SK-N-SH treated with all-trans-retinoic acid at 6 μM for 48 hours (cell line): Measurements from ENCODE around the gene CCDC171.

Experiments used
- ATAC-seq: fragments of 200-7000 bp; cut with Tn5 transposase; 3 replicates; pipeline ENCODE4 v1.9.1; 2020; ENCODE audit warnings: mild to moderate bottlenecking, moderate library complexity
- ARNTL ChIP-seq: fragments of 450-650 bp; formaldehyde crosslinking; IDR thresholded peaks from 2 replicates; pipeline ENCODE4 v1.5.0; 2020; ENCODE audit warnings: low read depth, mild to moderate bottlenecking, moderate library complexity, borderline replicate concordance
- BACH2 ChIP-seq: fragments of 250-450 bp; sonication (Bioruptor Pico); IDR thresholded peaks from 2 replicates; pipeline ENCODE4 v1.9.0; 2021; ENCODE audit warnings: mild to moderate bottlenecking, borderline replicate concordance
- CSDC2 ChIP-seq: fragments of 250-450 bp; sonication (Bioruptor Pico); IDR thresholded peaks from 2 replicates; pipeline ENCODE4 v1.5.0; 2020; ENCODE audit warnings: mild to moderate bottlenecking, moderate library complexity
- ESRRG ChIP-seq: fragments of 250-450 bp; sonication (Bioruptor Pico); IDR thresholded peaks from 2 replicates; pipeline ENCODE4 v1.6.1; 2021; ENCODE audit warnings: mild to moderate bottlenecking
- GLIS3 ChIP-seq: fragments of 250-450 bp; sonication (Bioruptor Pico); IDR thresholded peaks from 2 replicates; pipeline ENCODE4 v1.5.0; 2020; ENCODE audit warnings: mild to moderate bottlenecking, moderate library complexity
- ISL1 ChIP-seq: fragments of 250-450 bp; sonication (Bioruptor Pico); IDR thresholded peaks from 2 replicates; pipeline ENCODE4 v2.1.2; 2022; ENCODE audit warnings: mild to moderate bottlenecking, moderate library complexity
- OSR1 ChIP-seq: fragments of 250-450 bp; sonication (Bioruptor Pico); IDR thresholded peaks from 2 replicates; pipeline ENCODE4 v1.8.0; 2022; ENCODE audit warnings: moderate library complexity, mild to moderate bottlenecking, inconsistent platforms
- RARB ChIP-seq: fragments of 250-450 bp; sonication (Bioruptor Pico); IDR thresholded peaks from 2 replicates; pipeline ENCODE4 v1.8.0; 2021; ENCODE audit warnings: mild to moderate bottlenecking, moderate library complexity
- SNAI2 ChIP-seq: fragments of 250-450 bp; sonication (Bioruptor Pico); IDR thresholded peaks from 2 replicates; pipeline ENCODE4 v1.5.0; 2020; ENCODE audit warnings: mild to moderate bottlenecking, moderate library complexity
- TCF4 ChIP-seq: fragments of 250-450 bp; sonication (Bioruptor Pico); IDR thresholded peaks from 2 replicates; pipeline ENCODE4 v1.8.0; 2021; ENCODE audit warnings: mild to moderate bottlenecking, moderate library complexity, borderline replicate concordance
- TOX ChIP-seq: fragments of 250-450 bp; sonication (Bioruptor Pico); IDR thresholded peaks from 2 replicates; pipeline ENCODE4 v1.8.0; 2021; ENCODE audit warnings: mild to moderate bottlenecking, moderate library complexity, borderline replicate concordance
- ZC3H10 ChIP-seq: fragments of 250-450 bp; sonication (Bioruptor Pico); IDR thresholded peaks from 2 replicates; pipeline ENCODE4 v1.5.1; 2021; ENCODE audit warnings: mild to moderate bottlenecking, moderate library complexity
- ZFP3 ChIP-seq: fragments of 250-450 bp; sonication (Bioruptor Pico); IDR thresholded peaks from 2 replicates; pipeline ENCODE4 v1.5.0; 2020; ENCODE audit warnings: mild to moderate bottlenecking, moderate library complexity
- ZFP30 ChIP-seq: fragments of 450-650 bp; formaldehyde crosslinking; IDR thresholded peaks from 2 replicates; pipeline ENCODE4 v1.5.0; 2022; ENCODE audit warnings: mild to moderate bottlenecking, moderate library complexity
- ZNF565 ChIP-seq: fragments of 450-650 bp; formaldehyde crosslinking; conservative IDR thresholded peaks from 2 replicates; pipeline ENCODE4 v1.5.0; 2020; ENCODE audit warnings: low read depth, mild to moderate bottlenecking, moderate library complexity
- ZNF70 ChIP-seq: fragments of 450-650 bp; formaldehyde crosslinking; IDR thresholded peaks from 2 replicates; pipeline ENCODE4 v1.5.0; 2020; ENCODE audit warnings: mild to moderate bottlenecking, moderate library complexity
- ZNF8 ChIP-seq: fragments of 450-650 bp; formaldehyde crosslinking; IDR thresholded peaks from 2 replicates; pipeline ENCODE4 v1.5.0; 2020; ENCODE audit warnings: mild to moderate bottlenecking, moderate library complexity
- TF ChIP-seq, protein P1 (sequence below): fragments of 250-450 bp; sonication (Bioruptor Pico); IDR thresholded peaks from 2 replicates; pipeline ENCODE4 v1.5.1; 2020; ENCODE audit warnings: low read depth, mild to moderate bottlenecking, moderate library complexity
- TF ChIP-seq, protein P2 (sequence below): fragments of 250-450 bp; sonication (Bioruptor Pico); IDR thresholded peaks from 2 replicates; pipeline ENCODE4 v1.8.0; 2020; ENCODE audit warnings: mild to moderate bottlenecking, moderate library complexity, borderline replicate concordance
- TF ChIP-seq, protein P3 (sequence below): fragments of 250-450 bp; sonication (Bioruptor Pico); IDR thresholded peaks from 2 replicates; pipeline ENCODE4 v1.8.0; 2021; ENCODE audit warnings: low read depth, mild to moderate bottlenecking, moderate library complexity, borderline replicate concordance

CCDC171 gene

DNA sequence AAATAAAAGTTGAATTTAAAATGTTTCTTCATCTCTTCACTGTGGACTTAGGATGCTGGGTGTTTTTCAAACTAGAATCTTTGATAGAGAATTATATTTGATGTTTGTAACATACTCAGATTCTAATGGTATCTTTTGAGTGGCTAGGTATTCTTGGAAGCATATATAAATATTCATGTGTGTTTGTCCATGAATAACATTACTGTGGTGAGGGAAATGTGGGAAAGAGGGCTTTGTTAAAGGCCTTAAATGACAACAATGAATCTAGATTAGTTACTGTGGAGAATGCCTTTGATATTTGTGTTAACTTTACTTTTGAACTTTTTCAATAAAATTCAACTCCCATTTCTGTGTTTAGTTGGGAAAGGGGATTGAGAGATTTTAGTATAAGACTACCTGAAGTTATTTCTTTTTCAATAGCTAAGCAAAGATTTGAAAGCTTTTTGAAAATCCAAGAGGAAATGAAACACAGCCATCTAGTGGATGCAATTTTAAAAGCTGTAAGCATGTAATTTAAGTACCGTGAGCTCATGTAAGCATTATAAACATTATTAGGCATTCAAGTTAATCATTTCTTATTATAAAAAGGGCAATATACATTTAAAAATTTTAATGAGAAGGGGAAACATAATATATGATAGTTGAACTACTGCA, 69.6 kb downstream of the CCDC171 start:
- TF ChIP-seq ZFP3: no peak
- no peak for TF ChIP-seq ISL1
- TF ChIP-seq, protein P1, sequence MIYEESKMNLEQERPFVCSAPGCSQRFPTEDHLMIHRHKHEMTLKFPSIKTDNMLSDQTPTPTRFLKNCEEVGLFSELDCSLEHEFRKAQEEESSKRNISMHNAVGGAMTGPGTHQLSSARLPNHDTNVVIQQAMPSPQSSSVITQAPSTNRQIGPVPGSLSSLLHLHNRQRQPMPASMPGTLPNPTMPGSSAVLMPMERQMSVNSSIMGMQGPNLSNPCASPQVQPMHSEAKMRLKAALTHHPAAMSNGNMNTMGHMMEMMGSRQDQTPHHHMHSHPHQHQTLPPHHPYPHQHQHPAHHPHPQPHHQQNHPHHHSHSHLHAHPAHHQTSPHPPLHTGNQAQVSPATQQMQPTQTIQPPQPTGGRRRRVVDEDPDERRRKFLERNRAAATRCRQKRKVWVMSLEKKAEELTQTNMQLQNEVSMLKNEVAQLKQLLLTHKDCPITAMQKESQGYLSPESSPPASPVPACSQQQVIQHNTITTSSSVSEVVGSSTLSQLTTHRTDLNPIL (CRISPR knock-in tag): no peak
- TF ChIP-seq ESRRG: no peak
- TF ChIP-seq ARNTL (CRISPR knock-in tag): no peak
- TF ChIP-seq SNAI2: no peak
- no peak for TF ChIP-seq GLIS3 (CRISPR knock-in tag)
- no peak for TF ChIP-seq ZNF8 (CRISPR knock-in tag)
- TF ChIP-seq OSR1: no peak
- TF ChIP-seq, protein P2, sequence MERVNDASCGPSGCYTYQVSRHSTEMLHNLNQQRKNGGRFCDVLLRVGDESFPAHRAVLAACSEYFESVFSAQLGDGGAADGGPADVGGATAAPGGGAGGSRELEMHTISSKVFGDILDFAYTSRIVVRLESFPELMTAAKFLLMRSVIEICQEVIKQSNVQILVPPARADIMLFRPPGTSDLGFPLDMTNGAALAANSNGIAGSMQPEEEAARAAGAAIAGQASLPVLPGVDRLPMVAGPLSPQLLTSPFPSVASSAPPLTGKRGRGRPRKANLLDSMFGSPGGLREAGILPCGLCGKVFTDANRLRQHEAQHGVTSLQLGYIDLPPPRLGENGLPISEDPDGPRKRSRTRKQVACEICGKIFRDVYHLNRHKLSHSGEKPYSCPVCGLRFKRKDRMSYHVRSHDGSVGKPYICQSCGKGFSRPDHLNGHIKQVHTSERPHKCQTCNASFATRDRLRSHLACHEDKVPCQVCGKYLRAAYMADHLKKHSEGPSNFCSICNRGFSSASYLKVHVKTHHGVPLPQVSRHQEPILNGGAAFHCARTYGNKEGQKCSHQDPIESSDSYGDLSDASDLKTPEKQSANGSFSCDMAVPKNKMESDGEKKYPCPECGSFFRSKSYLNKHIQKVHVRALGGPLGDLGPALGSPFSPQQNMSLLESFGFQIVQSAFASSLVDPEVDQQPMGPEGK: no peak
- TF ChIP-seq ZFP30 (CRISPR knock-in tag): no peak
- TF ChIP-seq ZNF70 (CRISPR knock-in tag): no peak
- no peak for TF ChIP-seq CSDC2 (CRISPR knock-in tag)
- no peak for TF ChIP-seq ZNF565 (CRISPR knock-in tag)
- TF ChIP-seq ZC3H10 (CRISPR knock-in tag): no peak
- ATAC-seq: 0 out of 3 replicates have a peak, but pooled peaks have one; percentile 41

DNA sequence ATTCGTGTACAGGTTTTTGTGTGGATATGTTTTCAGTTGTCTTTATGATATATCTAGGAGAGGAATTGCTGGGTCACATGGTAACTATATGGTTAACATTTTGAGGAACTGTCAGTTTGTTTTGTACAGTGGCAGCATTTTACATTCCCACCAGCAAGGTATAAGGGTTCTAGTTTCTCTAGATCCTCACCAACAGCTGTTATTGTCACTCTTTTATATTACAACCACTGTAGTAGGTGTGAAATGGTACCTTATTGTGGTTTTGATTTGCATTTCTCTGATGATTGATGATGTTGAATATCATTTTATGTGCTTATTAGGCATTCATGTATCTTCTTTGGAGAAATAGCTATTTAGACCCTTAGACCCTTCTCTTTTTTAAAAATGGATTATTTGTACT, 82.9 kb downstream of the CCDC171 start:
- no peak for TF ChIP-seq ZFP30 (CRISPR knock-in tag)
- no peak for TF ChIP-seq GLIS3 (CRISPR knock-in tag)
- TF ChIP-seq SNAI2: no peak
- no peak for TF ChIP-seq TCF4
- TF ChIP-seq CSDC2 (CRISPR knock-in tag): no peak
- no peak for TF ChIP-seq ESRRG
- TF ChIP-seq, protein P3, sequence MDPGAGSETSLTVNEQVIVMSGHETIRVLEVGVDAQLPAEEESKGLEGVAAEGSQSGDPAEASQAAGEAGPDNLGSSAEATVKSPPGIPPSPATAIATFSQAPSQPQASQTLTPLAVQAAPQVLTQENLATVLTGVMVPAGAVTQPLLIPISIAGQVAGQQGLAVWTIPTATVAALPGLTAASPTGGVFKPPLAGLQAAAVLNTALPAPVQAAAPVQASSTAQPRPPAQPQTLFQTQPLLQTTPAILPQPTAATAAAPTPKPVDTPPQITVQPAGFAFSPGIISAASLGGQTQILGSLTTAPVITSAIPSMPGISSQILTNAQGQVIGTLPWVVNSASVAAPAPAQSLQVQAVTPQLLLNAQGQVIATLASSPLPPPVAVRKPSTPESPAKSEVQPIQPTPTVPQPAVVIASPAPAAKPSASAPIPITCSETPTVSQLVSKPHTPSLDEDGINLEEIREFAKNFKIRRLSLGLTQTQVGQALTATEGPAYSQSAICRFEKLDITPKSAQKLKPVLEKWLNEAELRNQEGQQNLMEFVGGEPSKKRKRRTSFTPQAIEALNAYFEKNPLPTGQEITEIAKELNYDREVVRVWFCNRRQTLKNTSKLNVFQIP (CRISPR knock-in tag): no peak
- TF ChIP-seq RARB (CRISPR knock-in tag): no peak
- TF ChIP-seq ISL1: no peak
- TF ChIP-seq ZC3H10 (CRISPR knock-in tag): no peak
- TF ChIP-seq TOX (CRISPR knock-in tag): no peak
- TF ChIP-seq ZNF70 (CRISPR knock-in tag): no peak
- no peak for TF ChIP-seq ZNF565 (CRISPR knock-in tag)
- TF ChIP-seq BACH2 (CRISPR knock-in tag): no peak
- no peak for TF ChIP-seq ARNTL (CRISPR knock-in tag)
- TF ChIP-seq ZFP3: no peak
- TF ChIP-seq, protein P1 (CRISPR knock-in tag): no peak
- no peak for ATAC-seq

DNA sequence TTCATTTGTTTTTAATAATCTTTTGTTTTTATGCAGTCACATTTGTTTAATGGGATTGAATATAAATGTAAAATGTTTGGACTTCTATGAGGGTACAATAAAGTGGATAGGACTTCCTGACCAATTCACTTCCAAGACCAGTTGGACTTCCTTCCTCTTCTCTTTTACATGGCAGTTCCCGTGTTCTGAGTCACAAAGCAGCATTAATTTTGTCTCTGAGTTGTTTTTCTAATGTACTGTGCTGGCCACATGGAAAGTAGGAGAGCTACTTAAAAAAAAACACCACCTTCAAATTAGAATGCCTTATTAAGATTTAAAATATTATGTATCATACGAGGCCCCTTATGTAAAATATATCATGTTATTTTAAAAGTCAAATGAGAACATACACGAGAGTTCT, 87.3 kb downstream of the CCDC171 start:
- no peak for ATAC-seq

More for the DNA sequence above, 87.3 kb downstream of the CCDC171 start:
- TF ChIP-seq SNAI2 (no peak), ZC3H10 (CRISPR knock-in tag) (no peak), ZNF565 (CRISPR knock-in tag) (no peak)
- TF ChIP-seq, protein P1 (CRISPR knock-in tag): no peak
